Measurements from ENCODE around the gene TVP23A.
"Not testable (repeated sequence)": the region's sequence is repeated elsewhere in the genome, so short reads cannot be mapped to it uniquely, and the experiment has no call there.

The TVP23A gene

GRCh38 chr16:10835281-10835931 is 16.8 kb upstream of the TVP23A start:
- DNase-seq, result no peak

- no peak for DNase-seq
Measured at GRCh38 chr16:10834766-10835165, 16.2 kb upstream of the TVP23A start.

DNA sequence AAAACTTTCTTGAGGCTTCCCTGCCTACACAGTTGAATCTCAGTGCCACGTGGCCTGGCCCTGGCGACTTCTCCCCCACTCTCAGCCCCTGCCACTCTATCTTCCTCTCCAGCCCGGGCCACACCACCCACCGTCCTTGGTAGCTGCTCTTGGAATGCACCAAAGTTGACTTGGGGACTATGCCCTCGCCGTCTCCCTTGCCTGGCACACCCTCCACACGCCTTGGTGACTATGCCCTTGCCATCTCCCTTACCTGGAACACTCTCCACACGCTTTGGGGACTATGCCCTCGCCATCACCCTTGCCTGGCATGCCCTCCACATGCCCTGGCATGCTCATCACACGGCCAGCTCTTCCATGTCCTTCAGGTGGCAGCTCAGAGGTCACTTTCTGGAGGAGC is 15.5 kb upstream of the TVP23A start:
- DNase-seq, result no peak

DNA sequence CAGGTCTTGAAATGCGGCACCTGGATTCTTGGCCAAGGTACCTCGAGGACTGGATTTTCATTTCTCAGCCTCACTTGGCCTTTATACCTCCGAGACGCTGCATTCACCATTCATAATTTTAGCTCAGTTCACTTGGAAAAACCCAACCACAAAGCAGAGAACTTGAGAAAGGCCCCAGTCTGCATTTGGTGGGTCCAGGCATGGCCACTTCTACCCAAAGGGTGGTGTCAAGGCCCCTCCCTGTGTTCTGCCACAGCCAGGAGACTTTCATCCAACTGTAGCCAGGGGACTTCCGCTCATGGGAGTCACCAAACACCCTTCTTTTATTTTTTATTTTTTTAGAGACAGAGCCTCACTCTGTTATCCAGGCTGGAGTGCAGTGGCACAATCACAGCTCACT is 14.7 kb upstream of the TVP23A start:
- no peak for DNase-seq

DNA sequence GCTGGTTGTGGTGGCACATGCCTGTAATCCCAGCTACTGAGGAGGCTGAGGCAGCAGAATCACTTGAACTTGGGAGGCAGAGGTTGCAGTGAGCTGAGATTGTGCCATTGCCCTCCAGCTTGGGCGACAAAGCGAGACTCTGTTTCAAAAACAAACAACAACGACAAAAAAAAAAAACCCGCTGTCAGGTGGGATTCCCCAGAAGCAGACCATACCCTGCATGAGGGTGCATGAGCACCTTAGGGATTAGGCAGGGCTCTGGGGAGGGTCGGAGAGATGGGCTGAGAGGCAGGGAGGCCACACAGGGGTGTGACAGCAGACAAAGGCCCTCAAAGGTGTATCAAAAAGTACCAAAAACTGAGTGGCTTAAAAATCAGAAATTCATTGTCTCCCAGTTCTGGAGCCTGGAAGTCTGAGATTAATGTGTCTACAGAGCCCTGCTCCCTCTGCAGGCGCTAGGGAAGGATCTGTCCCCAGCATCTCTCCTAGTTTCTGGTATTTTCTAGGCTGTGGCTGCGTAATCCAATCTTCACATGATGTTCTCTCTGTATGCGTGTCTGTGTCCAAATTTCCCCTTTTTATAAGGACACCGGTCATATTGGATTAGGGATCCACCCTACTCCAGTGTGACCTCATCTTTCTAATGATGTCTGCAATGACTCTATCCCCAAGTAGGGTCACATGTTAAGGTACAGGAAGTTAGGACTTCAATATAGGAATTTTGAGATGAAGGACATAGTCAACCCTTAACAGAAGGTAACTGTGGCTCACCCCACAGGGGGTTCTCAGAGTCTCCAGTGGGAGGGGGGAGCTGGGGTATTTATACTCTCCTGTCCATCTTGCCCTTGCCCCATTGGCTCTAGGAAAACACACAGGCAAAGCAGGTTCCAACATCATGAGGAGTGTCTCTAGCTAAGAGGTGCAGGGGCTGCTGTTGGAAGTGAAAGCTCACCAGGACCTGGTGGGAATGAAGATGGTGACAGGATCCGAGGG is 13.6 kb upstream of the TVP23A start:
- no peak for DNase-seq

GRCh38 chr16:10830240-10830639 is 11.6 kb upstream of the TVP23A start:
- not testable (repeated sequence) for DNase-seq

DNA sequence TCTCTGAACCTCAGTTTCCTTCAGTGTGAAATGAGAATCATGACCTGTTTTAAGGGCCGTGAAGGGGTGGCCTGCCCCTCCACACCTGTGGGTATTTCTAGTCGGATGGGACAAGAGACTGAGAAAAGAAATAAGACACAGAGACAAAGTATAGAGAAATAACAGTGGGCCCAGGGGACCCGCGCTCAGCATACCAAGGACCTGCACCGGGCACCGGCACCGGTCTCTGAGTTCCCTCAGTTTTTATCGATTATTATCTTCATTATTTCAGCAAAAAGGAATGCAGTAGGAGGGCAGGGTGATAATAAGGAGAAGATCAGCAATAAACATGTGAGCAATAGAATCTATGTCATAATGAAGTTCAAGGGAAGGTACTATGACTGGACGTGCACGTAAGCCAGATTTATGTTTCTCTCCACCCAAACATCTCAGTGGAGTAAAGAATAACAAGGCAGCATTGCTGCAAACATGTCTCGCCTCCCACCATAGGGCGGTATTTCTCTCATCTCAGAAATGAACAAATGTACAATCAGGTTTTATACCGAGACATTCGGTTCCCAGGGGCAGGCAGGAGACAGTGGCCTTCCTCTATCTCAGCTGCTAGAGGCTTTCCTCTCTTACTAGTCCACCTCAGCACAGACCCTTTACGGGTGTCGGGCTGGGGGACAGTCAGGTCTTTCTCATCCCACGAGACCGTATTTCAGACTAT is 10.9 kb upstream of the TVP23A start:
- not testable (repeated sequence) for DNase-seq

DNA sequence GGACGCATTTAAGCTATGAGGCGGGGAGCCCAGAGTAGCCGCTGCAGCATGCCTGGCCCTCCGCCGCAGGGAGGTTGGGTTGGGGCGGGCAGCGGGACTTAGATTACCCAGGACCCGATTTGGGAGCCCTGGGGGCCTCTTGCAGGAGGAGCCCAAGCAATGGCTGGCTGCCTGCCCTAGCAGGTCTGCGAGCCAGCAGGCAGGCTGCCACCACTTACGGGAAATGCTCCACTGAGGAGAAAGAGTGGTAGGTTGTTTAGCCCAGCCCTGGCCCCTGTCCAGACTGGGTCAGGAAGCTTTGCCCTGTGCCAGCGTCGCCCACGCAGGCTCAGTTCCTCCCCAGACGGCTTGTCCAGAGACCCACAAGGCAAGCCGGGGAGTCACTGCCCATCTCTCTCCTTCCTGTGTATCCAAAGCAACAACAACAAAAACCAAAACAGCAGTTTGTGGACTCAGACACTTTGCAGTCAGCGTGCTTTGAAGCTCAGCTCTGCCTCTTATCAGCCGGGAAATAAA is 10.3 kb upstream of the TVP23A start:
- no peak for DNase-seq

DNA sequence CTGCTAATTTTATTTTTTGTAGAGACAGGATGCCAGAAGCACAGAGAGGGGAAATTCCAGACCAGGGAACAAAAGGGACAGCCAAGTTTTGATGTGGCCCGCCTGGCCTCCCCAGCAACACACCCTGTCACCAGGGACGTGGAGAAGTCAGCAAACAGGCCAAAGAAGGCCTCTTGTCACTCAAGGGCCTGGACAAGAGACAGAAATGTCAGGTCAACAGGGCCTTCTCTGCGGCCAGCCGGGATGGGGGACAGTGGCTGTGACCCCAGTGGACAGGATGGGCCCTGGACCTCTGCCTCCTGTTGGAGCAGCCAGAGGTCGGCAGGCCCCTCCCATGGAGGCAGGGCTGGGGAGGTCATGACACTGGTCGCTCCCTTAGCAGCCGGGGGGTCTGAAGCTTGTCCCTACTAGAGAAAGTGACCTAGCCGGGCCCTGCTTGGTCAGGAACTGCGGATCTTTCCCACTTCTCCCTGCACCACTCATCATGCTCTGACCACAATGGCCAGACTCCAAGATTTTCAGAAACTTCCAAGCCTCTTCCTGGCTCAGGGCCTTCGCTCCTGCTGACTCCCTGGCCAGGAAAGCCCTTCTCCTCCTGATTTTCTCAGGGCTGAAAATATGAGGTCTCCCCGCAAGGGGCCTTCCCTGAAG is 9.2 kb upstream of the TVP23A start:
- no peak for DNase-seq

DNA sequence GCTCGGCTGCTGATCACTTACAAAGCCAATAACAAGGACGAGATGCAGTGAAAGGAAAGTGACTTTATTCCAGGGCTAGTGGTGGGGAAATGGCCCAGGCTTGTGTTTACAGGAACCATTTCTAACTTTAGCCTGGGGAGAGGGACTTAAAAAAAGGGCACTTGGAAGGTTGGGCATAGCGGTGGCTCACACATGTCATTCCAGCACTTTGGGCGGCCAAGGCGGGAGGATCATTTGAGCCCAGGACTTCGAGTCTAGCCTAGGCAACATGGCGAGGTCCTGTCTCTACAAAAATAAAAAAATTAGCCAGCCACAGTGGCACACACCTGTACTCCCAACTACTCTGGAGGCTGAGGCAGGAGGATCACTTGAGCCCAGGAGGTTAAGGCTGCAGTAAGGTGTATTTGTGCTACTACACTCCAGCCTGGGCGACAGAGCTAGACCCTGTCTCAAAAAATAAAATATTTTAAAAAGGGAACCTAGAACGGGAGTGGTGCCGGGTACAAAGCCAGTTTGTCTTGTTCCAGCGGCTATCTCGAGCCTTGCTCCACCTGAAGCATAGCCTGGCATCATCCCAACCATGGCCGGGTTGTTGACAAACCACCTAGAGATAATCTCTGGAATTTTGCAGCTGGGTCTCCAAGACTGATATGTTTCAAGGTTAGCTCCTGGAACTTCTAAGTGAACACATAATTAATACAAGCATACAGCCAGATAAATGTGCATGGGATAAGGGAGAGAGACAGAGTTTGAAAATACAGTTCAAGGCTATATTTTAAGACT is 5.7 kb upstream of the TVP23A start:
- DNase-seq, result no peak

DNA sequence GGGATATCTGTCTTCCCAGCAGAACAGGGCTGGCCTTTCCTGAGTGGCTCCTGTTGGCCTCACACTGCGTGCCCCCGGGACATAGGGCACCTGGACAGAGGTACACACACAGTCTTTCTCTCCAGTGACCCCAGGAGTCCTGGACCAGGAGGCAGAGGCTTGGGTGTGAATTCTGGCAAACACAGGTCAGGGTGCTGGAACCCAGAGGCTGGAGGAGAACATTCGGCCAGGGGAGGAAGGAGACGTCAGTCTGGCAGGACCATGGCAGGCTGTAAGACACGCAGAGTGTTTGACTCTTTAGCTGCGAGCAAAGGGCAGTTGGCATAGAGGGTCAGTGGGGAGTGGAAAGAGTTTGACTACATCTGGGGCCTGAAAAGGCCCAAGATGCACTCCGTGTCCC is 4.1 kb upstream of the TVP23A start:
- no peak for DNase-seq

- DNase-seq, result no peak
Measured at GRCh38 chr16:10820546-10820945, 2.0 kb upstream of the TVP23A start.

DNA sequence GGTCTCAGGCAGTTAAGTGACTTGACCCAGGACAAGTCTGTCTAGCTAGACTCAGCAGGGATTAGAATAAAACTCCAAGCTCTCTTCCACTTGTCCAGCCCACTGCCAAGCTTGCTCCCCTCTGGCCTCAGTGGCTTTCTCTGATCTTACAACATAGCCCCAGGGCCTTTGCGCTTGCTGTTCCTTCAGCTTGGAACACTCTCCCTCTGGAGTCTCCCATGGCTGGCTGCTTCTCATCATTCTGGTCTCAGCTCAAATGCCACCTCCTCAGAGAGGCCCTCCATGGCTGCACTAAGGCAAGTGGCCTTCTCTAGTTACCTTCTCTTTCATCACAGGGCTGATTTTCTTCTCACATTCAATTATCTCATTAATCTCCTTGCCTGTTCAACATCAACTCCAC is 1.1 kb downstream of the TVP23A start:
- no peak for DNase-seq

DNA sequence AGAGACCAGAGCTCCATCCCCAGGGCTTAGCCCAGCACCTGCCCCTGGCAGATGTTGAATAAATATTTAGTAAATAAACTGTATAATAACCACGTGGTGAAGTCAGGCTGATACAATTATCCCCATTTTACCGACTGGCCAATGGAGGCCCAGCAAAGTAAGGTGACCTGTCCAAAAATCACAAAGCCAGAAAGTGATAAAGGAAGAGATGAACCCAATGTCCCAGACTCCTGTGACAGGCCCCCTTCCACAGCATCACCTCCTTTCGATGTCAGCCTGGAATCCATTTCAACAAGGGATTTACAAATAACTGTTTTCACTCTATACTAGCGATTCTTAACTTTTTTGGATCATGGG is 5.5 kb downstream of the TVP23A start:
- no peak for DNase-seq

- no peak for DNase-seq
Measured at GRCh38 chr16:10812312-10813098, 6.1 kb downstream of the TVP23A start.

DNA sequence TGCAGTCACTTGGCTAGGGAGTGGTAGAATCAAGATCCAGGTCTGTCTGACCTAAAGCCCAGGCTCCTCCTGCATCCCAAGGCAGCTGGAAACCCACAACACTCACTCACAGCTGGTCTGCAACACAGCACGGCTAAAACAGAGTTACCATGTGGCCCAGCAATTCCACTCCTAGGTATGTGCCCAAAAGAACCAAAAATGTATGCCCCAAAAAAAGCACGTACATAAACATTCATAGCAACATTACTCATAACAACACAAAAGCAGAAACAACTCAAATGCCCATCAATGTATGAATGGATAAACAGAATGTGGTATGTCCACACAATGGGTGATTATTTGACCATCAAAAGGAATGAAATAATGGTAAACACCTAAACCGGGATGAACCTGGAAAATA is 8.9 kb downstream of the TVP23A start:
- DNase-seq, result no peak

DNA sequence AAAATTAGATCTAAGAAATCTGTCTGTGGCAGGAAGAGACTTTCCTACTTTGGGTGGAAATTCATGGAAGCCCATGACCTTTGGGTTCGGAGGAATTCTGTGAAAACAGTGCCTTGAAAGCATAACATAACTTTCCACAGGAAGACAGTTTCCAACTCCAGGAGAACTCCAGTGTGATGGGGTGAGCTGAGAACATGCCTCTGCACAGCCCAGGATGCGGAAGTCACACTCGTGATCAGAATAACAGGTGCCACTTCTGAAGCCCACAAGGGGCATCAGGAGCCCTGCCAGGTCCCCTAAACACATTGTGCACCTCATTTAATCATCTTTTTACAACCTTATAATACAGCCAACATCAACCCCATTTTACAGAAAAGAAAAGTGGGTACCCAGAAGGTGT is 9.7 kb downstream of the TVP23A start:
- DNase-seq, result no peak

GRCh38 chr16:10808218-10808617 is 10.4 kb downstream of the TVP23A start:
- DNase-seq, result no peak

GRCh38 chr16:10806698-10807097 is 11.9 kb downstream of the TVP23A start:
- DNase-seq, result no peak

DNA sequence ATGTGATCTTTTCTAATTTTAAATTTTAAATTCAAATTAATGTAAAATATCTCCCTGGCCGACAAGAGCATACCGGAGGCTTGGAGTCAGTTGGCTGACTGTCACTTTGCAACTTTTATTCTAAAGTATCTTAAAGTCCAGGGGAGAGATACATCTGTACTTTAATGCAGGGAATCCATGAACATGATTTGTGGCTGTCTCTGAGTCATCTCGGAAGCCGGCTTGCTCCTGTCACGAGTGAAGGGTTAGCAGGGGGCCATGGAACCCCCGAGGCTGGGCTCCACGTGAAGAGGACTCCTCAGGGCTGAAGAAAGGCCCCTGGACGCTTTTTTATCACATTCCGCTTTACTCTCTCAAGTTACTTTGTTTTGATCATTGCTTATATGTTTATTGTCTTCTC is 13.3 kb downstream of the TVP23A start:
- DNase-seq, result no peak

DNA sequence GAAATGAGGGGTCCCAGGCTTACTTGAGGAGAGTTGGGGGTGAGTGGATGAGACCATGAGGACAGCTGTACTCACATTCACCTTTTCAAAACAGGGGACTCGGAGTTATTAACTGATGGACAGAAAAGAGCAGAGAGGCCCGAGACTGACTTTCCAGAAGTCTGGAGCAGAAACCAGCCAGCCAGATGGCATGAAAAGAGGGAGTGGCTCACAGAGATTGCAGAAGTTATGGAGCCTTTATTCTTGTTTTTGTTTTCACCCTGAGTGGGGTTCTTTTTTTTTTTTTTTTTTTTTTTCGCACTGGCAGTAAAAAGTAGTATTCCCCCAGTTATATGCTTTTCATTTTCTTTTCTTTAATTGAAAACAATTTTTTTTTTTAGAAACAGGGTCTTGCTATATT is 18.9 kb downstream of the TVP23A start:
- DNase-seq, result no peak

Measured in NCI-H2227 treated with DMSO at 0.1 percent for 48 hours (cell line).